Erythroblast (primary cell): ENCODE results near the gene THAP7.

Experiments
- GATA1 ChIP-seq: IDR thresholded peaks from 2 replicates; pipeline ENCODE4 v1.6.1; 2011; ENCODE audit warnings: low read depth, mild to moderate bottlenecking, control low read depth, low read length, moderate library complexity
- POLR2A ChIP-seq: IDR thresholded peaks from 2 replicates; pipeline ENCODE4 v1.6.1; 2011; ENCODE audit warnings: mild to moderate bottlenecking, low read length

GRCh38 chr22:20955548-20955947 lies 46.4 kb downstream of the THAP7 start:
- TF ChIP-seq POLR2A (no peak), GATA1 (no peak)
